CD4-positive, alpha-beta T cell (primary cell): ENCODE results near the gene TBX4. TPM values are rescaled to one million over a fixed set of nuclear protein-coding genes. Genes with fewer than 3 reads are reported as not detected.
"Not testable (repeated sequence)": the region's sequence is repeated elsewhere in the genome, so short reads cannot be mapped to it uniquely, and the experiment has no call there.

Experiments
- ATAC-seq: fragments of 200-7000 bp; cut with Tn5 transposase; one replicate; pipeline ENCODE4 v1.10.0; 2022; ENCODE audit warnings: mild to moderate bottlenecking; ENCODE audit not compliant: poor library complexity
- CTCF ChIA-PET: fragments of 350-600 bp; sonication (Branson Sonifier 250); formaldehyde crosslinking; loops from one replicate; lab custom pipeline; 2021; ENCODE audit warnings: antibody characterized with exemption, inconsistent platforms; lab: Charles Lee
- POLR2A ChIA-PET: fragments of 350-600 bp; sonication (Branson Sonifier 250); formaldehyde crosslinking; loops from one replicate; lab custom pipeline; 2021; ENCODE audit warnings: antibody characterized with exemption, inconsistent platforms; lab: Charles Lee
- DNase-seq, 14 experiments: peaks; one replicate each; pipeline ENCODE4 v3.0.0-alpha.2; 2013 to 2020; ENCODE audit warnings: mixed read lengths in 2 of 14
- H3K27ac ChIP-seq, 2 donors: one replicate each; pipeline versions ENCODE4 v1.5.1 to v1.7.0; 2013; ENCODE audit warnings: low read length in 2 of 2, low read depth in 1 of 2, mild to moderate bottlenecking in 1 of 2
- H3K27me3 ChIP-seq, 2 experiments: 1 replicate in 1 of 2; 2 replicates in 1 of 2; pipeline versions ENCODE4 v1.6.1 to v1.7.0; 2013; ENCODE audit warnings: low read length in 2 of 2, control low read depth in 1 of 2, mild to moderate bottlenecking in 1 of 2, moderate library complexity in 1 of 2; ENCODE audit not compliant: insufficient read depth in 2 of 2, control insufficient read depth in 1 of 2
- H3K36me3 ChIP-seq: one replicate; pipeline ENCODE4 v1.6.1; 2013; ENCODE audit warnings: low read length, control low read depth; ENCODE audit not compliant: insufficient read depth
- H3K4me1 ChIP-seq: one replicate; pipeline ENCODE4 v1.6.1; 2013; ENCODE audit warnings: low read length, control low read depth; ENCODE audit not compliant: insufficient read depth
- H3K4me3 ChIP-seq: one replicate; pipeline ENCODE4 v1.5.1; 2013; ENCODE audit warnings: mild to moderate bottlenecking, low read length, moderate library complexity
- H3K9me3 ChIP-seq, 2 experiments: 1 replicate in 1 of 2; 2 replicates in 1 of 2; pipeline versions ENCODE4 v1.6.1 to v1.7.0; 2013; ENCODE audit warnings: low read length in 2 of 2, mild to moderate bottlenecking in 2 of 2, control low read depth in 1 of 2, moderate library complexity in 1 of 2; ENCODE audit not compliant: control insufficient read depth in 1 of 2, insufficient read depth in 1 of 2
- H3K27ac Mint-ChIP-seq: one replicate; pipeline ENCODE4 v1.8.0; 2020; ENCODE audit warnings: mixed read lengths
- H3K27me3 Mint-ChIP-seq: one replicate; pipeline ENCODE4 v1.8.0; 2021; ENCODE audit warnings: mixed read lengths
- H3K36me3 Mint-ChIP-seq: one replicate; pipeline ENCODE4 v1.8.0; 2021; ENCODE audit warnings: low read depth, mixed read lengths
- H3K4me1 Mint-ChIP-seq: one replicate; pipeline ENCODE4 v1.8.0; 2021; ENCODE audit warnings: low read depth, mixed read lengths
- H3K4me3 Mint-ChIP-seq: one replicate; pipeline ENCODE4 v1.8.0; 2020; ENCODE audit warnings: mild to moderate bottlenecking, mixed read lengths
- H3K9me3 Mint-ChIP-seq: one replicate; pipeline ENCODE4 v1.8.0; 2020; ENCODE audit warnings: mixed read lengths
- CTCF ChIP-seq: fragments of 200-600 bp; IDR thresholded peaks from one replicate; pipeline ENCODE4 v1.8.0; 2022; ENCODE audit warnings: antibody characterized with exemption, mild to moderate bottlenecking
- intact Hi-C, 2 experiments: fragments of 100-400 bp; cut with DNase I in 1 of 2; cut with micrococcal nuclease in 1 of 2; formaldehyde crosslinking; loops; one replicate each; pipeline versions ENCODE4 v1.15.1 to v1.9.0; 2023 to 2025; cut with DNase I, micrococcal nuclease
- total RNA-seq, 174 experiments: library from RNA in 2 of 174; stranded (reverse) in 2 of 174; gene quantifications; one replicate each; pipeline ENCODE4 v1.2.3 and lab custom pipeline; 2021 to 2026

The TBX4 gene
- total RNA-seq, 2 experiments from 2014 or later = not detected

GRCh38 chr17:61429274-61429673 lies 22.9 kb upstream of the TBX4 start:
- TF ChIP-seq CTCF = no peak
- Histone ChIP-seq H3K36me3 (no peaks in the 10 kb centered on the region), H3K9me3 (no peaks in the 10 kb centered on the region), H3K27me3 (peaks cover 0 to 14% of the 10 kb centered on the region in 2 experiments), H3K4me1 (no peaks in the 10 kb centered on the region), H3K27ac (no peak overlapping the region), H3K4me3 (no peak overlapping the region)
- Mint-ChIP-seq H3K36me3 (no peaks in the 10 kb centered on the region), H3K27me3 (peaks cover 52% of the 10 kb centered on the region), H3K4me1 (no peaks in the 10 kb centered on the region), H3K4me3 (no peak overlapping the region), H3K27ac (no peak overlapping the region), H3K9me3 (no peaks in the 10 kb centered on the region)
- DNase-seq (no peak), ATAC-seq (no peak)
- CTCF ChIA-PET = no interaction called here
- intact Hi-C loops = no loop called here
- POLR2A ChIA-PET = interaction anchor here (0.6 kb wide), 1 partner anchor 814 kb away, joined by 3 read pairs; no protein-coding TSS in a partner anchor

GRCh38 chr17:61429831-61430230 lies 22.4 kb upstream of the TBX4 start:
- H3K27me3 ChIP-seq, H3K36me3 Mint-ChIP-seq, H3K9me3 Mint-ChIP-seq, H3K4me1 ChIP-seq, H3K4me3 Mint-ChIP-seq, H3K9me3 ChIP-seq, H3K4me1 Mint-ChIP-seq, DNase-seq, CTCF ChIA-PET, H3K27ac ChIP-seq, H3K4me3 ChIP-seq, ATAC-seq, H3K27ac Mint-ChIP-seq, H3K36me3 ChIP-seq, intact Hi-C loops: not testable (repeated sequence)
- POLR2A ChIA-PET = interaction anchor here (0.6 kb wide), 1 partner anchor 813 kb away, joined by 3 read pairs; no protein-coding TSS in a partner anchor
- peaks cover 52% of the 10 kb centered on the region for H3K27me3 Mint-ChIP-seq

- Mint-ChIP-seq H3K4me3 (no peak overlapping the region), H3K4me1 (no peaks in the 10 kb centered on the region), H3K27me3 (peaks cover 56% of the 10 kb centered on the region), H3K36me3 (no peaks in the 10 kb centered on the region), H3K9me3 (peaks cover 4% of the 10 kb centered on the region), H3K27ac (no peak overlapping the region)
- ChIA-PET POLR2A (no interaction called here), CTCF (no interaction called here)
- no peak for ATAC-seq
- intact Hi-C loops = no loop called here
- Histone ChIP-seq H3K36me3 (no peaks in the 10 kb centered on the region), H3K9me3 (no peaks in the 10 kb centered on the region), H3K27me3 (peaks cover 0 to 9% of the 10 kb centered on the region in 2 experiments), H3K4me1 (no peaks in the 10 kb centered on the region), H3K4me3 (no peak overlapping the region), H3K27ac (no peak overlapping the region)
- no peak for TF ChIP-seq CTCF
- no peak for DNase-seq
Observed at GRCh38 chr17:61431594-61432311, 20.5 kb upstream of the TBX4 start.
